Activated T-helper 1 cell treated with anti-CD3 and anti-CD28 coated beads, Interleukin-12 subunit alpha, Interleukin-12 subunit beta, Interleukin-2, Interleukin-4 antibody, amounts not matched to agents 30 ng/mL and 10 ng/mL and 1 ng/mL, durations not matched to agents 14 hours and 24 hours and 36 hours (primary cell): ENCODE results near the gene CTSZ. TPM values are rescaled to one million over a fixed set of nuclear protein-coding genes. Genes with fewer than 3 reads are reported as not detected.
A peak's percentile ranks its signal among the peaks of the same experiment; 100 is the strongest.

Source experiments
- DNase-seq: peaks from one replicate; pipeline ENCODE4 v3.0.0; 2021; ENCODE audit warnings: low spot score
- H3K27ac Mint-ChIP-seq: one replicate; pipeline ENCODE4 v1.8.0; 2021; ENCODE audit warnings: mild to moderate bottlenecking, mixed read lengths
- H3K27me3 Mint-ChIP-seq: one replicate; pipeline ENCODE4 v1.8.0; 2022; ENCODE audit warnings: mild to moderate bottlenecking, moderate library complexity, mixed read lengths; ENCODE audit not compliant: insufficient read depth
- H3K36me3 Mint-ChIP-seq: one replicate; pipeline ENCODE4 v1.8.0; 2021; ENCODE audit warnings: low read depth, mixed read lengths
- H3K4me1 Mint-ChIP-seq: one replicate; pipeline ENCODE4 v1.8.0; 2021; ENCODE audit warnings: low read depth, mixed read lengths
- H3K4me3 Mint-ChIP-seq: one replicate; pipeline ENCODE4 v1.8.0; 2021; ENCODE audit warnings: mild to moderate bottlenecking, moderate library complexity, mixed read lengths
- H3K9me3 Mint-ChIP-seq: one replicate; pipeline ENCODE4 v1.8.0; 2021; ENCODE audit warnings: mixed read lengths
- intact Hi-C: fragments of 100-400 bp; cut with micrococcal nuclease; formaldehyde crosslinking; loops from one replicate; pipeline ENCODE4 v1.15.1; 2024
- total RNA-seq: library from RNA; stranded (reverse); gene quantifications from 2 replicates; pipeline ENCODE4 v1.2.3, GENCODE V29; 2022

CTSZ gene
- total RNA-seq, 1 donor from 2014 or later: 54.1 TPM

- H3K36me3 Mint-ChIP-seq: peaks cover 41% of the 10 kb centered on the region
- H3K9me3 Mint-ChIP-seq: no peaks in the 10 kb centered on the region
- DNase-seq: no peak
- no peaks in the 10 kb centered on the region for H3K27me3 Mint-ChIP-seq
- intact Hi-C loops: no loop called here
- no peaks in the 10 kb centered on the region for H3K4me1 Mint-ChIP-seq
- no peak overlapping the region for H3K4me3 Mint-ChIP-seq
- H3K27ac Mint-ChIP-seq: no peak overlapping the region
Measured at GRCh38 chr20:58996226-58996611, 10.8 kb downstream of the CTSZ start.

- intact Hi-C loops: no loop called here
- Mint-ChIP-seq H3K4me3 (no peak overlapping the region), H3K4me1 (no peaks in the 10 kb centered on the region), H3K9me3 (no peaks in the 10 kb centered on the region), H3K36me3 (peaks cover 46% of the 10 kb centered on the region), H3K27ac (no peak overlapping the region), H3K27me3 (no peaks in the 10 kb centered on the region)
- DNase-seq: no peak
Measured at GRCh38 chr20:58995461-58996225, 11.4 kb downstream of the CTSZ start.

GRCh38 chr20:58994390-58995159 is 12.5 kb downstream of the CTSZ start:
- intact Hi-C loops: no loop called here
- DNase-seq: no peak
- no peak overlapping the region for H3K4me3 Mint-ChIP-seq

GRCh38 chr20:58993332-58994248 is 13.5 kb downstream of the CTSZ start:
- no peak overlapping the region for H3K4me3 Mint-ChIP-seq
- no peaks in the 10 kb centered on the region for H3K27me3 Mint-ChIP-seq
- DNase-seq: no peak
- H3K27ac Mint-ChIP-seq: no peak overlapping the region
- H3K4me1 Mint-ChIP-seq: no peaks in the 10 kb centered on the region
- peaks cover 58% of the 10 kb centered on the region for H3K36me3 Mint-ChIP-seq
- intact Hi-C loops: no loop called here
- H3K9me3 Mint-ChIP-seq: no peaks in the 10 kb centered on the region

More at GRCh38 chr20:58994390-58995159, 12.5 kb downstream of the CTSZ start:
- Mint-ChIP-seq H3K36me3 (peaks cover 49% of the 10 kb centered on the region), H3K27me3 (no peaks in the 10 kb centered on the region), H3K27ac (peak overlapping the region; percentile 29), H3K4me1 (no peaks in the 10 kb centered on the region), H3K9me3 (no peaks in the 10 kb centered on the region)

GRCh38 chr20:58992911-58993310 is 14.1 kb downstream of the CTSZ start:
- Mint-ChIP-seq H3K9me3 (no peaks in the 10 kb centered on the region), H3K36me3 (peaks cover 60% of the 10 kb centered on the region), H3K4me3 (no peak overlapping the region), H3K27me3 (no peaks in the 10 kb centered on the region), H3K4me1 (no peaks in the 10 kb centered on the region), H3K27ac (no peak overlapping the region)
- no peak for DNase-seq
- intact Hi-C loops: no loop called here

GRCh38 chr20:58991715-58992114 is 15.3 kb downstream of the CTSZ start:
- Mint-ChIP-seq H3K4me3 (no peak overlapping the region), H3K27ac (peak overlapping the region; percentile 23), H3K27me3 (no peaks in the 10 kb centered on the region), H3K9me3 (no peaks in the 10 kb centered on the region), H3K4me1 (peaks cover 4% of the 10 kb centered on the region), H3K36me3 (peaks cover 66% of the 10 kb centered on the region)
- DNase-seq: no peak
- intact Hi-C loops: no loop called here

GRCh38 chr20:58990651-58991445 is 16.2 kb downstream of the CTSZ start:
- H3K9me3 Mint-ChIP-seq: no peaks in the 10 kb centered on the region
- intact Hi-C loops: no loop called here
- peaks cover 7% of the 10 kb centered on the region for H3K4me1 Mint-ChIP-seq
- DNase-seq: no peak
- no peak overlapping the region for H3K27ac Mint-ChIP-seq
- H3K4me3 Mint-ChIP-seq: no peak overlapping the region
- H3K27me3 Mint-ChIP-seq: no peaks in the 10 kb centered on the region
- peaks cover 65% of the 10 kb centered on the region for H3K36me3 Mint-ChIP-seq

GRCh38 chr20:58989196-58989595 is 17.9 kb downstream of the CTSZ start:
- Mint-ChIP-seq H3K4me1 (peaks cover 12% of the 10 kb centered on the region), H3K27me3 (no peaks in the 10 kb centered on the region), H3K27ac (no peak overlapping the region), H3K36me3 (peaks cover 57% of the 10 kb centered on the region), H3K4me3 (no peak overlapping the region), H3K9me3 (no peaks in the 10 kb centered on the region)
- no peak for DNase-seq
- intact Hi-C loops: no loop called here

GRCh38 chr20:58988565-58988882 is 18.5 kb downstream of the CTSZ start:
- H3K27me3 Mint-ChIP-seq: no peaks in the 10 kb centered on the region
- no peak overlapping the region for H3K4me3 Mint-ChIP-seq
- no peak overlapping the region for H3K27ac Mint-ChIP-seq
- DNase-seq: no peak
- H3K36me3 Mint-ChIP-seq: peaks cover 58% of the 10 kb centered on the region
- H3K4me1 Mint-ChIP-seq: peaks cover 19% of the 10 kb centered on the region
- intact Hi-C loops: no loop called here
- no peaks in the 10 kb centered on the region for H3K9me3 Mint-ChIP-seq

- intact Hi-C loops: no loop called here
- no peak overlapping the region for H3K4me3 Mint-ChIP-seq
- no peaks in the 10 kb centered on the region for H3K9me3 Mint-ChIP-seq
- H3K4me1 Mint-ChIP-seq: peaks cover 19% of the 10 kb centered on the region
- no peak overlapping the region for H3K27ac Mint-ChIP-seq
- no peak for DNase-seq
- peaks cover 56% of the 10 kb centered on the region for H3K36me3 Mint-ChIP-seq
- no peaks in the 10 kb centered on the region for H3K27me3 Mint-ChIP-seq
Measured at GRCh38 chr20:58987790-58988564, 19.1 kb downstream of the CTSZ start.

- peaks cover 55% of the 10 kb centered on the region for H3K36me3 Mint-ChIP-seq
- no peak overlapping the region for H3K4me3 Mint-ChIP-seq
Measured at GRCh38 chr20:58986968-58987517, 20.0 kb downstream of the CTSZ start.

More at GRCh38 chr20:58986968-58987517, 20.0 kb downstream of the CTSZ start:
- intact Hi-C loops: no loop called here
- H3K27me3 Mint-ChIP-seq: no peaks in the 10 kb centered on the region
- H3K27ac Mint-ChIP-seq: no peak overlapping the region
- H3K9me3 Mint-ChIP-seq: no peaks in the 10 kb centered on the region
- H3K4me1 Mint-ChIP-seq: peaks cover 28% of the 10 kb centered on the region
- DNase-seq: no peak
